K562 (cell line): ENCODE data around the gene BIRC6. TPM values are rescaled to one million over a fixed set of nuclear protein-coding genes. Genes with fewer than 3 reads are reported as not detected.

Source experiments
- ATAC-seq: fragments of 200-7000 bp; cut with Tn5 transposase; 3 replicates; pipeline ENCODE4 v1.9.1; 2020; ENCODE audit warnings: moderate library complexity
- BruUV-seq: library from RNA; stranded (reverse); fragments of 400-500 nt; replicated peaks from 2 replicates; lab custom pipeline; 2021; lab: Mats Ljungman, UMichigan
- CTCF ChIA-PET: fragments of 300-600 bp; formaldehyde crosslinking; extraction: SDS; loops from one replicate; lab custom pipeline; 2021; ENCODE audit warnings: low intra/inter-chr PET ratio; lab: Yijun Ruan, JAX
- POLR2A ChIA-PET: fragments of 300-600, 350-650 bp; sonication (Branson Sonifier 250); formaldehyde crosslinking; extraction: SDS; loops from one replicate; lab custom pipeline; 2021; ENCODE audit warnings: antibody characterized with exemption, inconsistent platforms; lab: Yijun Ruan, JAX
- DNase-seq, 4 experiments: peaks; one replicate each; pipeline versions ENCODE4 v3.0.0 to v3.0.0-alpha.2; 2011 to 2018; ENCODE audit warnings: low spot score in 3 of 4, mixed read lengths in 3 of 4; ENCODE audit errors: extremely low read depth in 1 of 4
- FAIRE-seq: peaks from 2 replicates; lab custom pipeline; 2011; peaks lifted over from hg19 to GRCh38; lab: Jason Lieb, UNC
- H2AFZ ChIP-seq: 2 replicates; pipeline ENCODE4 v1.6.0; 2011; ENCODE audit warnings: low read depth, low read length, control low read depth, inconsistent platforms
- H3K27ac ChIP-seq: fragments of 200-600 bp; 3 replicates; pipeline ENCODE4 v1.8.0; 2011; ENCODE audit warnings: low read depth, mild to moderate bottlenecking, control low read depth, inconsistent platforms, low read length, moderate library complexity, mixed read lengths; ENCODE audit errors: extremely low read depth
- H3K27me3 ChIP-seq, 2 experiments: fragments of 300-600 bp in 1 of 2; 2 replicates in 1 of 2; 3 replicates in 1 of 2; pipeline versions ENCODE4 v1.6.0 to v1.8.0; 2011; ENCODE audit warnings: inconsistent platforms in 2 of 2, low read length in 2 of 2, mild to moderate bottlenecking in 1 of 2, mixed read lengths in 1 of 2, moderate library complexity in 1 of 2; ENCODE audit not compliant: control insufficient read depth in 2 of 2, insufficient read depth in 2 of 2
- H3K36me3 ChIP-seq: fragments of 300-600 bp; 3 replicates; pipeline ENCODE4 v1.8.0; 2011; ENCODE audit warnings: mild to moderate bottlenecking, low read length, inconsistent platforms; ENCODE audit not compliant: control insufficient read depth, insufficient read depth
- H3K4me1 ChIP-seq, 2 experiments: fragments of 200-600 bp in 1 of 2; replicated peaks in 1 of 2; 2 replicates in 1 of 2; 3 replicates in 1 of 2; pipeline versions ENCODE4 v1.5.1 to v1.8.0; 2011; ENCODE audit warnings: inconsistent platforms in 2 of 2, low read length in 2 of 2, mild to moderate bottlenecking in 1 of 2, mixed read lengths in 1 of 2, moderate library complexity in 1 of 2; ENCODE audit not compliant: control insufficient read depth in 2 of 2, insufficient read depth in 2 of 2
- H3K4me2 ChIP-seq: 2 replicates; pipeline ENCODE4 v1.6.1; 2011; ENCODE audit warnings: low read length, control low read depth, inconsistent platforms, mixed read lengths; ENCODE audit not compliant: insufficient read depth
- H3K4me3 ChIP-seq: fragments of 200-600 bp; sonication (generic), shearing (Covaris generic); 2 replicates; pipeline ENCODE4 v1.5.1; 2016; ENCODE audit warnings: control low read depth, inconsistent platforms
- H3K79me2 ChIP-seq: fragments of 200-600 bp; 3 replicates; pipeline ENCODE4 v1.8.0; 2011; ENCODE audit warnings: low read length, inconsistent platforms; ENCODE audit not compliant: control insufficient read depth, insufficient read depth
- H3K9ac ChIP-seq, 2 experiments: 2 replicates each; pipeline versions ENCODE4 v1.6.0 to v1.6.1; 2011; ENCODE audit warnings: low read depth in 2 of 2, low read length in 2 of 2, control low read depth in 1 of 2, inconsistent platforms in 1 of 2, mild to moderate bottlenecking in 1 of 2, mixed read lengths in 1 of 2; ENCODE audit not compliant: insufficient read depth in 1 of 2
- H3K9me1 ChIP-seq: one replicate; pipeline ENCODE4 v1.6.0; 2011; ENCODE audit warnings: inconsistent platforms, mild to moderate bottlenecking, low read length, moderate library complexity; ENCODE audit not compliant: control insufficient read depth, insufficient read depth
- H3K9me3 ChIP-seq: replicated peaks from 2 replicates; pipeline ENCODE4 v1.5.1; 2011; ENCODE audit warnings: low read depth, low read length, inconsistent platforms; ENCODE audit not compliant: control insufficient read depth, insufficient read depth
- H4K20me1 ChIP-seq: replicated peaks from 2 replicates; pipeline ENCODE4 v1.6.1; 2011; ENCODE audit warnings: low read length, inconsistent platforms, mixed read lengths; ENCODE audit not compliant: control insufficient read depth, insufficient read depth
- CEBPB ChIP-seq: fragments of 450-650 bp; IDR thresholded peaks from 2 replicates; pipeline ENCODE4 v1.6.1; 2016; ENCODE audit warnings: missing genetic modification characterization, missing compliant biosample characterization
- CEBPG ChIP-seq, 3 experiments: fragments of 200-800 bp in 1 of 3; sonication (Bioruptor generic) in 1 of 3; sonication (generic) in 1 of 3; formaldehyde crosslinking in 1 of 3; IDR thresholded peaks in 2 of 3; conservative IDR thresholded peaks in 1 of 3; 2 replicates each; pipeline versions ENCODE4 v1.6.1 to v1.8.0; 2016 to 2022; ENCODE audit warnings: missing compliant biosample characterization in 2 of 3, missing genetic modification characterization in 2 of 3, mild to moderate bottlenecking in 1 of 3, missing genetic modification reagents in 1 of 3
- EGR1 ChIP-seq: fragments of 450-650 bp; conservative IDR thresholded peaks from 2 replicates; pipeline ENCODE4 v1.6.1; 2017; ENCODE audit warnings: mild to moderate bottlenecking
- IRF9 ChIP-seq: fragments of 450-650 bp; IDR thresholded peaks from 2 replicates; pipeline ENCODE4 v1.6.1; 2016; ENCODE audit warnings: missing biosample characterization, missing genetic modification characterization
- NELFE ChIP-seq: IDR thresholded peaks from 2 replicates; pipeline ENCODE4 v1.6.1; 2011; ENCODE audit warnings: mild to moderate bottlenecking; ENCODE audit not compliant: insufficient read depth, insufficient read length
- WGBS: fragments of 100-300 bp; shearing (Covaris generic); methylation state at CpG from one replicate; pipeline ENCODE4 v1.1.6; 2016; ENCODE audit warnings: low coverage, mixed read lengths; ENCODE audit not compliant: insufficient coverage; ENCODE audit errors: missing lambda C conversion rate; 5-methylcytosine and 5-hydroxymethylcytosine counted together
- in situ Hi-C: fragments of 300-500 bp; cut with MboI; formaldehyde crosslinking; loops from 4 replicates; pipeline ENCODE4 v1.15.0; 2018; ENCODE audit warnings: inconsistent platforms, mixed read lengths
- intact Hi-C: fragments of 100-400 bp; cut with micrococcal nuclease; formaldehyde crosslinking; loops from 2 replicates; pipeline ENCODE4 v1.14.2; 2022
- polyA plus RNA-seq, 8 experiments: library from polyadenylated mRNA; depleted of rRNA in 4 of 8; stranded (reverse) in 5 of 8; unstranded in 3 of 8; fragments of >200 nt; fragmentation: Nextera tagmentation in 2 of 8; fragmentation: Illumina TruSeq in 1 of 8; extraction: Ambion mirVana in 2 of 8; extraction: Trizol in 1 of 8; gene quantifications; 2 replicates each; pipeline versions ENCODE4 v1.2.1 to v1.2.3, GENCODE V29; 2011 to 2014; ENCODE audit warnings: inconsistent platforms in 1 of 8, missing spikeins in 1 of 8
- total RNA-seq, 7 experiments: library from RNA; depleted of rRNA in 6 of 7; stranded (reverse); fragments of >200 nt in 6 of 7; fragmentation: Illumina TruSeq in 2 of 7; extraction: Trizol in 2 of 7; gene quantifications; 2 replicates each; pipeline versions ENCODE4 v1.2.1 to v1.2.3, GENCODE V29; 2011 to 2021; ENCODE audit warnings: low replicate concordance in 1 of 7

The BIRC6 gene
- total and polyA plus RNA-seq, 9 of the 15 experiments (the other 6 are each of a cell fraction or from before 2014, with no cell fraction given) = 18.8 to 110 (median 49.8) TPM

DNA sequence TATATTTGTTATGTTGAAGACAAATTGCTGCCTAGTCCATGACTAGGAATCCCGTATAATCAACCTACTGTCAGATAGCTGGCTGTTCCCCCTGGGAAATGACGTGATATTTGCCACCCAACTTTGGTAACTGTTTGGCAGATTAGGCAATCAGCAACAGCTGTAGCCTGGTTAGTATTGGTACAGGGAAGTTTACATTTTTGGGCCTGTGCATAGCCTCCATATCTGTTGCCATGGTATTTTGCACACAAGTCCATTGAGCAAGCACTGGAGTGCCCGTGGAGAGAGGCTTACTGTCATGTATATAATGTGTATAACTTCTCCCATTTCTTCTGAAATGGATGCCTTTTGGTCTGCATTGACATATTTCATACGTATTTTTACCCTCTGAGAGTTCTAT is 27.7 kb downstream of the BIRC6 start:
- no peak overlapping the region for H3K4me3 ChIP-seq
- no peaks in the 10 kb centered on the region for H3K4me1 ChIP-seq
- DNase-seq (no peak), ATAC-seq (no peak), FAIRE-seq (no peak)
- peaks cover 3% of the 10 kb centered on the region for H3K9me1 ChIP-seq
- ChIA-PET CTCF (no interaction called here), POLR2A (interaction anchor here (1.5 to 1.7 kb wide), 2 partner anchors 15 to 29 kb away, joined by 3 to 5 read pairs; no protein-coding TSS in a partner anchor)
- in situ Hi-C loops (no loop called here), intact Hi-C loops (no loop called here)
- H3K79me2 ChIP-seq = peaks cover 47% of the 10 kb centered on the region
- peaks cover 75% of the 10 kb centered on the region for H3K36me3 ChIP-seq
- no peaks in the 10 kb centered on the region; the same call in 1 of the 2 replicates for H4K20me1 ChIP-seq
- H3K27ac ChIP-seq = no peak overlapping the region
- no TSS peak for BruUV-seq
- H2AFZ ChIP-seq = no peak overlapping the region
- H3K9me3 ChIP-seq = no peaks in the 10 kb centered on the region
- WGBS = 91% methylated on average over 4 of the region's 4 CpGs
- H3K9ac ChIP-seq = no peak overlapping the region
- H3K27me3 ChIP-seq = no peaks in the 10 kb centered on the region
- no peak overlapping the region for H3K4me2 ChIP-seq
- TF ChIP-seq NELFE = no peak
- no peak for TF ChIP-seq EGR1

GRCh38 chr2:32386739-32387138 is 29.9 kb downstream of the BIRC6 start:
- in situ Hi-C loops = no loop called here
- DNase-seq = no peak
- peaks cover 3% of the 10 kb centered on the region for H3K9me1 ChIP-seq
- no peaks in the 10 kb centered on the region for H3K9me3 ChIP-seq
- H3K4me3 ChIP-seq = no peak overlapping the region
- 100% methylated on average over 2 of the region's 2 CpGs for WGBS
- no peaks in the 10 kb centered on the region for H3K4me1 ChIP-seq
- no peak for FAIRE-seq
- ChIA-PET POLR2A (no interaction called here), CTCF (no interaction called here)
- H3K4me2 ChIP-seq = no peak overlapping the region
- ATAC-seq = no peak
- intact Hi-C loops = no loop called here
- no peak overlapping the region for H3K27ac ChIP-seq
- H3K9ac ChIP-seq = no peak overlapping the region
- H3K27me3 ChIP-seq = no peaks in the 10 kb centered on the region
- H3K79me2 ChIP-seq = peaks cover 41% of the 10 kb centered on the region
- H2AFZ ChIP-seq = no peak overlapping the region
- H4K20me1 ChIP-seq = no peaks in the 10 kb centered on the region; the same call in none of the 2 replicates
- peaks cover 80% of the 10 kb centered on the region for H3K36me3 ChIP-seq
- TF ChIP-seq CEBPG (CRISPR knock-in tag; IDR thresholded peaks at IDR 0.05) (no peak), CEBPG (tag; conservative IDR thresholded peaks at IDR 0.05 in 1 of 2, IDR thresholded peaks at IDR 0.05 in 1 of 2) (peak in 1 of 2 experiments; percentile 17; a peak in 1 of 4 replicates), IRF9 (no peak), CEBPB (tag) (peak; percentile 33; the same call in 1 of the 2 replicates)
- TSS peak; percentile 5 for BruUV-seq
